Duodenal mucosa (tissue), 2 donors: ENCODE measurements around the gene METTL21A.

Experiments used
- H3K27ac ChIP-seq: one replicate; pipeline ENCODE4 v1.7.0; 2013; ENCODE audit warnings: low read depth, low read length
- H3K27me3 ChIP-seq, 2 donors: one replicate each; pipeline ENCODE4 v1.7.0; 2013; ENCODE audit warnings: low read length in 2 of 2, control low read depth in 1 of 2; ENCODE audit not compliant: insufficient read depth in 2 of 2, control insufficient read depth in 1 of 2
- H3K36me3 ChIP-seq, 2 donors: one replicate each; pipeline ENCODE4 v1.7.0; 2013; ENCODE audit warnings: low read length in 2 of 2, control low read depth in 1 of 2; ENCODE audit not compliant: insufficient read depth in 2 of 2, control insufficient read depth in 1 of 2
- H3K4me1 ChIP-seq, 2 donors: one replicate each; pipeline ENCODE4 v1.7.0; 2013; ENCODE audit warnings: low read length in 2 of 2, control low read depth in 1 of 2; ENCODE audit not compliant: insufficient read depth in 2 of 2, control insufficient read depth in 1 of 2
- H3K4me3 ChIP-seq, 2 donors: one replicate each; pipeline ENCODE4 v1.7.0; 2013; ENCODE audit warnings: low read length in 2 of 2, low read depth in 1 of 2
- H3K9ac ChIP-seq, 2 donors: one replicate each; pipeline ENCODE4 v1.7.0; 2013; ENCODE audit warnings: low read length in 2 of 2, low read depth in 1 of 2
- H3K9me3 ChIP-seq, 2 donors: one replicate each; pipeline ENCODE4 v1.7.0; 2013; ENCODE audit warnings: low read length in 2 of 2, control low read depth in 1 of 2; ENCODE audit not compliant: control insufficient read depth in 1 of 2

METTL21A gene

GRCh38 chr2:207601774-207602173 is 23.4 kb downstream of the METTL21A start:
- Histone ChIP-seq H3K36me3 (peaks cover 5 to 8% of the 10 kb centered on the region in 2 donors), H3K9me3 (no peaks in the 10 kb centered on the region), H3K4me3 (no peak overlapping the region), H3K27ac (no peak overlapping the region), H3K4me1 (no peaks in the 10 kb centered on the region), H3K9ac (no peak overlapping the region), H3K27me3 (no peaks in the 10 kb centered on the region)

DNA sequence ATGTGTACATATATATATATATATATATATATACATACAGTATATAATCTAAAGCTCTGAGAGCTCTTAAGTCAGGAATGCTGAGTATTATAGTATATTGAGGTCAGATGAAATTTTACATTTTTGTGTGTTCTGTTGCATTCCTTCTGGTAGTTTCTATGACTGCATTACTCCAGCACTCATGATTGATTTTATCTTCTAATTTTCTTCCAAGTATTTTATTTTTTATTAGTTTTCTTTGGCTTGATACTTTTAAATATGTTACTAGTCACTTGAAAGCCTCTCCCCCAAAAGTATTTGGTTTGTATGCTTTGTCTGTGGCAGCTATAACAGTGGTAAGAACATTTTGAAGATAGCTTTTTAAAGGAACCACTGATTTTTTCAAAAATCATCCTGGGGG is 25.0 kb downstream of the METTL21A start:
- no peak overlapping the region for H3K9ac ChIP-seq
- peaks cover 5 to 15% of the 10 kb centered on the region in 2 donors for H3K36me3 ChIP-seq
- no peak overlapping the region for H3K27ac ChIP-seq
- no peaks in the 10 kb centered on the region for H3K27me3 ChIP-seq
- H3K9me3 ChIP-seq: no peaks in the 10 kb centered on the region
- no peak overlapping the region for H3K4me3 ChIP-seq
- no peaks in the 10 kb centered on the region for H3K4me1 ChIP-seq

- Histone ChIP-seq H3K36me3 (peaks cover 5 to 17% of the 10 kb centered on the region in 2 donors), H3K4me3 (no peak overlapping the region), H3K9ac (no peak overlapping the region), H3K9me3 (no peaks in the 10 kb centered on the region), H3K27ac (no peak overlapping the region), H3K4me1 (no peaks in the 10 kb centered on the region), H3K27me3 (no peaks in the 10 kb centered on the region)
Measured at GRCh38 chr2:207599636-207600035, 25.6 kb downstream of the METTL21A start.

GRCh38 chr2:207594731-207595130 is 30.5 kb downstream of the METTL21A start:
- H3K36me3 ChIP-seq: peaks cover 5 to 37% of the 10 kb centered on the region in 2 donors
- no peaks in the 10 kb centered on the region for H3K27me3 ChIP-seq
- H3K4me1 ChIP-seq: no peaks in the 10 kb centered on the region
- no peak overlapping the region for H3K9ac ChIP-seq
- H3K9me3 ChIP-seq: no peaks in the 10 kb centered on the region
- H3K4me3 ChIP-seq: no peak overlapping the region
- no peak overlapping the region for H3K27ac ChIP-seq

DNA sequence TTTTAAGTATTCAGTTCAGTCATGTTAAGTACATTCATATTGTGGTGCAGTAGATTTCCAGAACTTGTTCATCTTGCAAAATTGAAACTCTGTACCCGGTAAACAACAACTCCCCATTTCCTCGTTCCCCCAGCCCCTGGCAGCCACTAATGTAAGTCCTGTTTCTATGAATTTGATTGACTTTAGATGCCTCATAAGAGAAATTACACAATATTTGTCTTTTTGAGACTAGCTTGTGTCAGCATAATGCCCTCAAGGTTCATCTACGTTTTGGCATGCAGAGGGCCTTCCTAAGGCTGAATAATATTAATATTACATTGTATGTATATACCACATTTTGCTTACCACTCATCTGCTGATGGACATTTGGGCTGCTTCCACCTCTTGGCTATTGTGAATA is 30.9 kb downstream of the METTL21A start:
- Histone ChIP-seq H3K9ac (no peak overlapping the region), H3K9me3 (no peaks in the 10 kb centered on the region), H3K4me3 (no peak overlapping the region), H3K36me3 (peaks cover 5 to 37% of the 10 kb centered on the region in 2 donors), H3K4me1 (no peaks in the 10 kb centered on the region), H3K27ac (no peak overlapping the region), H3K27me3 (no peaks in the 10 kb centered on the region)

DNA sequence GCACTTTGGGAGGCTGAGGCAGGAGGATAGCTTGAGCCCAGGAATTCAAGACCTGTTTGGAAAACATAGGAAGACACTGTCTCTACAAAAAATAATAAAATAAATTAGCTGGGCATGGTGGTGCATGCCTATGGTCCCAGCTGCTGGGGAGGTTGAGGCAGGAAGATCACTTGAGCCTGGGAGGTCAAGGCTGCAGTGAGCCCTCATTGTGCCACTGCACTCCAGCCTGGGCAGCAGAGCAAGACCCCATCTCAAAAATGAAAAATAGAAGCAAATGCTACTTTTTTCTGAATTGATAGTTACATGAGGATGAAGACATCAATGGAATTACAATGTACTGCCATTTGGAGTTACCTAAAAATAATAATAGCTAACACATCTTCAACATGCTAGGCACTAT is 31.9 kb downstream of the METTL21A start:
- H3K36me3 ChIP-seq: peaks cover 5 to 37% of the 10 kb centered on the region in 2 donors
- no peaks in the 10 kb centered on the region for H3K4me1 ChIP-seq
- no peak overlapping the region for H3K9ac ChIP-seq
- no peaks in the 10 kb centered on the region for H3K9me3 ChIP-seq
- no peak overlapping the region for H3K4me3 ChIP-seq
- H3K27ac ChIP-seq: no peak overlapping the region
- no peaks in the 10 kb centered on the region for H3K27me3 ChIP-seq

- Histone ChIP-seq H3K36me3 (peaks cover 0 to 28% of the 10 kb centered on the region in 2 donors), H3K27ac (no peak overlapping the region), H3K9ac (no peak overlapping the region)
Measured at GRCh38 chr2:207589143-207589542, 36.1 kb downstream of the METTL21A start.

GRCh38 chr2:207587305-207587704 is 37.9 kb downstream of the METTL21A start:
- peaks cover 0 to 27% of the 10 kb centered on the region in 2 donors for H3K36me3 ChIP-seq
- H3K27ac ChIP-seq: no peak overlapping the region
- H3K4me3 ChIP-seq: no peak overlapping the region
- no peaks in the 10 kb centered on the region for H3K4me1 ChIP-seq
- H3K9ac ChIP-seq: no peak overlapping the region
- no peaks in the 10 kb centered on the region for H3K9me3 ChIP-seq
- no peaks in the 10 kb centered on the region for H3K27me3 ChIP-seq

More at GRCh38 chr2:207589143-207589542, 36.1 kb downstream of the METTL21A start:
- Histone ChIP-seq H3K9me3 (no peaks in the 10 kb centered on the region), H3K4me3 (no peak overlapping the region), H3K27me3 (no peaks in the 10 kb centered on the region), H3K4me1 (no peaks in the 10 kb centered on the region)

DNA sequence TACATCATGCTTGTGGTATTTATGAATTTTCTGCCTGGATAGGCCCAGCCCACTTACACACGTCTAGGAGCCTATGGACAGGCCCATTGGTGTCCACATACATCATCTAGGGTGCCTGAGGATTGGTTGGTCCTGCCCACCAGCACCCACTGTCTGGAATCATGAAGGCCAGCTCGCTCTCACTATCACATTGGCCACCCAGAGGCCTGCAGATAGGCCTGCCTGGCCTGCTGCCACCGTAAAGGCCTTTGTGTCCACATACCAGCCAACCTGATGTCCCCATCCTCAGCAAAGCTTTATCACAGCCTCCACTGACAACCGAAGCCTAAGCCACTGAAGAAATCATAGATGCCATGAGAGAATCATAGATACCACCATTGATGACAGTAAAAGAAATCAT is 40.2 kb downstream of the METTL21A start:
- Histone ChIP-seq H3K4me1 (no peaks in the 10 kb centered on the region), H3K9ac (no peak overlapping the region), H3K9me3 (no peaks in the 10 kb centered on the region), H3K4me3 (no peak overlapping the region), H3K36me3 (peaks cover 0 to 33% of the 10 kb centered on the region in 2 donors), H3K27me3 (no peaks in the 10 kb centered on the region), H3K27ac (no peak overlapping the region)

DNA sequence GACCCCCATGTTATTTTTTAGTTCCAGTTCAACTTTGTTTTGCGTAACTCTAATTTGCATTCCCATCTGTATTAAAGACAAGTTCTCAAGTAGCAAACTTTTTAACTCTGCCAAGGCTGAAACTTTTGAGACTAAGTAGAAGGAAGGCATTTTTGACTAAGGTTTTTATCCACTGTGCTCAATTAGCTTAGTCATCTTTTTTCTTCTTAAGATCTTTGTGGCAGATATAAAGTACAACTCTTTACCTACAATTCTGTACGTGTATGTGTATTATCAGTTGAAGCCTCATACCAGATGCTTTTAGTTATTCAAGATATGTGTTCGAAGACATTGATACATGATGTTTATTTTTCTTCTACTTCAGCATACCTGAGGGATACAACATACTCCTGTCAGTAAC is 53.8 kb downstream of the METTL21A start:
- Histone ChIP-seq H3K4me3 (no peak overlapping the region), H3K27me3 (no peaks in the 10 kb centered on the region)

GRCh38 chr2:207567671-207568070 is 57.5 kb downstream of the METTL21A start:
- peaks cover 9 to 28% of the 10 kb centered on the region in 2 donors for H3K36me3 ChIP-seq
- no peak overlapping the region for H3K27ac ChIP-seq
- no peak overlapping the region for H3K4me3 ChIP-seq

More for the DNA sequence above, 53.8 kb downstream of the METTL21A start:
- H3K9ac ChIP-seq: no peak overlapping the region
- no peak overlapping the region for H3K27ac ChIP-seq
- H3K9me3 ChIP-seq: no peaks in the 10 kb centered on the region
- no peaks in the 10 kb centered on the region for H3K4me1 ChIP-seq
- H3K36me3 ChIP-seq: peaks cover 6 to 37% of the 10 kb centered on the region in 2 donors

More at GRCh38 chr2:207567671-207568070, 57.5 kb downstream of the METTL21A start:
- H3K27me3 ChIP-seq: no peaks in the 10 kb centered on the region
- no peaks in the 10 kb centered on the region for H3K4me1 ChIP-seq
- no peaks in the 10 kb centered on the region for H3K9me3 ChIP-seq
- H3K9ac ChIP-seq: no peak overlapping the region
